ENCODE data around the gene HDAC5. TPM values are rescaled to one million over a fixed set of nuclear protein-coding genes. Genes with fewer than 3 reads are reported as not detected.

The HDAC5 gene
- total RNA-seq, 1 donor from 2014 or later = 43.3 TPM

DNA sequence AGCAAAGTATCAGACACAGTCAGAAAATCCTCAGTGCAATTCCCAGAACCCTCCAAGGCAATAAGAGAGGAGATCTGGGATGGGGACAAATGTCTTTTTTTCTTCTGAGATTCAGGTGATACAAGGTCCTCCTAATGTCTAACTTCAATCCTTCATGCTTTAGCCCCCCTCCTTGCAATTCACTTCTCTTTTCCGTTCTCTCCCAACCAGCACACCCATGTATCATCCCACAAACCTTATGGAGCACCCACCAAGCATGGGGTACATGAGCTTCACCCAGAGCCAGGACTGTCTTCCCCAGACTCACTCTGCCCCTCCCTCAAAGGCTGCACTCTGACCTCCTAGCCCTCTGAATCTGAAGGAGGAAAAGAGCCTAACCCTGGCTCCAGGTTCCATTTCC lies 10.1 kb downstream of the HDAC5 start:
- peaks cover 13% of the 10 kb centered on the region for H3K4me1 Mint-ChIP-seq (ENCODE audit: unreplicated experiment)
- H3K27ac Mint-ChIP-seq = peak overlapping the region; percentile 66
- no peaks in the 10 kb centered on the region for H3K27me3 Mint-ChIP-seq
- no peak for DNase-seq (ENCODE audit: extremely low spot score, unreplicated experiment)
- H3K36me3 Mint-ChIP-seq = no peaks in the 10 kb centered on the region
- TF ChIP-seq CTCF (conservative IDR thresholded peaks at IDR 0.05) = no peak
- H3K9me3 Mint-ChIP-seq = no peaks in the 10 kb centered on the region
- H3K4me3 Mint-ChIP-seq = peak overlapping the region; percentile 26

DNA sequence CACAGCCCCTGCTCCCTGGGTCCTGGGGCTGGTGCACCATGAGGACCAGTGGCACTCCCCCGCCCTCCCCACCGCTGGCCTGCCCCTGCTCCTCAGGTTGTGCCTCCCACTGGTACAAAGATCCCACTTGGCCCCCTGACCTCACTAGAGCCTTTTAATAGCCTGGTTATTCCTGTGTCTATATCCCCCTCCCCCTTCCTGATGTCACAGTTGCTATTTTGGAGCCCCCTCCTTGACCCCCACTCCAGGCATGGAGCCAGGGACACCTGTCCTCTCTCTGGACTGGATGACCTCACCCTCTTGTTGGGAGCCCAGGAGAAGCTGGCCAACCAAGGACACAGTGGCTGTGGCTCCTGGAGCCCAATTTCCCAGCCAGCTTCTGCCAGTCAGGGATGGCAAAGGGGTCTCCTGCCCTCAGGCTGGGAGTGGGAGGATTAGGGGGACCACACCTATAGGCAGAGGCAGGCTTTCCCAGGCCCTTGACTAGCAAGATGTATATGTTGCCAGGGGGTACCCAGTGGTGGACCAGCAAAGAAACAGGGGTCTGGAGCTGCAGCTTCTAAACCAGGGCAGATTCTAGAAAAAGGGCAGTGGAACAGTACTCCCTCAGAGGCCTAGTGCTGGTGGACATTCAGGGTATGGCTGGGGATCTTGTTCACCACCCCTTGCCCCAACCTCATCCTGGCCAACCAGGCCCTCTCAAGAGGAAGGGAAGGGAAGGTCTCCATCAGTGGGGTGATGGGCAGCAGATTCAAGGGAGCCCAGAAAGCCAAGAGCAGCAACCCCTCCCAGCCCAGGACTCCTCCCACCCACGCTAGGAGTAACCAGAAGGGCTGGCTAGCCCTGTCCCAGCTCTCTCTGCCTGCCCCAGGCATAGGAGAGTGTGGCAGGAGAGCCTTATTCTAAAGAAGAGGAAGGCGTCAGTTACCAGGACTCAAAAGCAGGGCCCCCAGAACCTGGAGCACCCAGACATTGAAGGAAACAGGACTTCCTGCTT lies 10.9 kb downstream of the HDAC5 start:
- Mint-ChIP-seq H3K4me1 (ENCODE audit: unreplicated experiment) (peaks cover 12% of the 10 kb centered on the region), H3K36me3 (no peaks in the 10 kb centered on the region), H3K27me3 (no peaks in the 10 kb centered on the region), H3K9me3 (no peaks in the 10 kb centered on the region), H3K4me3 (peak overlapping the region; percentile 71), H3K27ac (peak overlapping the region; percentile 66)
- no peak for TF ChIP-seq CTCF (conservative IDR thresholded peaks at IDR 0.05)
- no peak for DNase-seq (ENCODE audit: extremely low spot score, unreplicated experiment)

- no peak for DNase-seq (ENCODE audit: extremely low spot score, unreplicated experiment)
- Mint-ChIP-seq H3K9me3 (no peaks in the 10 kb centered on the region), H3K36me3 (no peaks in the 10 kb centered on the region), H3K27me3 (no peaks in the 10 kb centered on the region), H3K4me3 (no peak overlapping the region), H3K4me1 (ENCODE audit: unreplicated experiment) (peaks cover 12% of the 10 kb centered on the region), H3K27ac (peak overlapping the region; percentile 34)
- no peak for TF ChIP-seq CTCF (conservative IDR thresholded peaks at IDR 0.05)
These were observed 11.7 kb downstream of the HDAC5 start for GRCh38 chr17:44111777-44112176.

DNA sequence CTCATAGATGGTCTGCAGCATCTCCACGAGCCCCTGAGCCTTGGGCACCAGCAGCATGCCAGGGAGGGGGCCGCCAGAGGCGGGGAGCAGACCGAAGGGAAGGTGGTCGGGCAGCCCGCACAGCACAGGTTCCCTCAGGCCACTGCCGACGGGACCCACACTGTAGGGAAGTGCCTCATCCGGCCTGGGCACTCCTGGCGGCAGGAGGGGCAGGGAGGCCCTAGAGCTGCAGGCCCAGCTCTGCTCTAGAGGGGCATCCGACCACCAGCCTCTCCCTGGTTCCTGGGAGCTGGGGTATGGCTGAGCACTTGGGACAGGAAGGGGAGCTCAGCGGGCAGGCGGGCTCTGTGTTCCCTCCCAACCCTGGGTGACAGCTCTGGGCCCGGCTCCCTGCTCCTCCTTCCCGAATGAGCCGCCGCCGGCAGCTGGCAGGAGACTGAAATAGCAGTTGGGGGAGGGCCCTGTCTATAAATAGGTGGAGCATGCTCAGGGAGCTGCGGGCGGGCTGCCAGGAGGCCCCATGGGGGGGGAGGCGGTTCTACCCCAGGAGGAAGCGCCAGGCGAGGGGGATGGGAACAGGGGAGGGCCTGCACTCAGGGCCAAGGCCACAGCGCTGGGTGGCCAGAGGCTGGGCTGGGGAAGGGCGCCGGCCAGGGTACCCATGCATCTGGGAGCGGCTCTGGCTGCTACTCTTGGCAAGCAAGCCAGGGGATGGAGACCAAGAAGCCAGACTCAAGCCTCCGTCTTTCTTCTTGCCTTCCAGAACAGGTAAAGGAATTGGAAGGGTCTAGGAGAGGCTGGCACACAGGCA lies 12.4 kb downstream of the HDAC5 start:
- Mint-ChIP-seq H3K36me3 (no peaks in the 10 kb centered on the region), H3K4me1 (ENCODE audit: unreplicated experiment) (peaks cover 12% of the 10 kb centered on the region), H3K4me3 (peak overlapping the region; percentile 52), H3K27me3 (no peaks in the 10 kb centered on the region), H3K27ac (no peak overlapping the region), H3K9me3 (no peaks in the 10 kb centered on the region)
- no peak for TF ChIP-seq CTCF (conservative IDR thresholded peaks at IDR 0.05)
- peak; percentile 86 for DNase-seq (ENCODE audit: extremely low spot score, unreplicated experiment)

DNA sequence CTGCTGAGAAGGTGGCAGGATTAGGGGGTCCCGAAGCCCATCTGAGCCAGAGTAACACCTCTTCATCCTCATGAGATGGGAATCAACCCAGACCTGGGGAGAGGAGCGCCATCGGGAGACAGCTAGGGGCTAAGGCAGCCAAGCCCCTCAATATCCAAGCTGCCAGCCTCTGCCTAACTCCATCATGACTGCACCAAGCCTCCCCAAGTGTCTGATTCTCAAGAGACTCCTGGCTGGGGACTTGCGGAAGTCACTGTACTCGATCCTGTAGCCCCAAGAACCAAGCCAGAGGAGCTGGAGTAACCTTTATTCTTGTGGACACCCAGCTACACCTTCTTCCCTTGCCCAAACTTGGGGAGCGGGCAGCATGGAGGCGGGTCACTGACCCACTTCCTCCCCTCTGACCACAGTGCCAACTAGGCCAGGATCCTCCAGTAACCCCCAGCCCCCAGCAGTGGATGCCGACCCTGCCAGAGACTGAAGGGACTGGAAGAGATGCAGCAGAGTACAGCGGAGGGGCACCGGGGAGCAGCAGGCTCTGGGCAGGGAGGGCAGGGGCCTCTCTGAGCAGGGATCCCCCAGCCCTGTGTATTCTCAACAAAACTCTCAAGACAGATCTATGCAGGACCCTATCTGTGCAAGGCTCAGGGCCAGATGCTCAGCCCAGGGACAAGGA lies 13.3 kb downstream of the HDAC5 start:
- no peak for TF ChIP-seq CTCF (conservative IDR thresholded peaks at IDR 0.05)
- Mint-ChIP-seq H3K4me1 (ENCODE audit: unreplicated experiment) (peaks cover 9% of the 10 kb centered on the region), H3K27me3 (no peaks in the 10 kb centered on the region), H3K4me3 (no peak overlapping the region), H3K9me3 (no peaks in the 10 kb centered on the region), H3K36me3 (no peaks in the 10 kb centered on the region), H3K27ac (no peak overlapping the region)
- DNase-seq (ENCODE audit: extremely low spot score, unreplicated experiment) = no peak
